H9 (cell line): ENCODE results near the gene PREB. TPM values are rescaled to one million over a fixed set of nuclear protein-coding genes. Genes with fewer than 3 reads are reported as not detected.
"Not testable (repeated sequence)": the region's sequence is repeated elsewhere in the genome, so short reads cannot be mapped to it uniquely, and the experiment has no call there.

Experiments used
- DNase-seq: peaks from one replicate; pipeline ENCODE4 v3.0.0-alpha.2; 2017
- H2AFZ ChIP-seq: one replicate; pipeline ENCODE4 v1.6.1; 2013; ENCODE audit warnings: mild to moderate bottlenecking, low read length, control low read depth, moderate library complexity
- H2AK5ac ChIP-seq: 2 replicates; pipeline ENCODE4 v1.6.1; 2013; ENCODE audit warnings: low read length, control low read depth, mixed read lengths; ENCODE audit not compliant: insufficient read length
- H2BK120ac ChIP-seq: one replicate; pipeline ENCODE4 v1.6.1; 2013; ENCODE audit warnings: low read depth, mild to moderate bottlenecking, low read length, control low read depth, inconsistent platforms; ENCODE audit not compliant: poor library complexity, severe bottlenecking
- H2BK12ac ChIP-seq: 2 replicates; pipeline ENCODE4 v1.6.1; 2013; ENCODE audit warnings: low read length, control low read depth, mixed read lengths, low read depth; ENCODE audit not compliant: insufficient read length
- H2BK15ac ChIP-seq: 2 replicates; pipeline ENCODE4 v1.6.1; 2013; ENCODE audit warnings: low read depth, low read length, control low read depth
- H2BK20ac ChIP-seq: one replicate; pipeline ENCODE4 v1.6.1; 2013; ENCODE audit warnings: low read depth, mild to moderate bottlenecking, low read length, control low read depth, inconsistent platforms; ENCODE audit not compliant: poor library complexity, severe bottlenecking
- H2BK5ac ChIP-seq: 2 replicates; pipeline ENCODE4 v1.6.1; 2013; ENCODE audit warnings: low read length, control low read depth, mixed read lengths; ENCODE audit not compliant: insufficient read length
- H3K14ac ChIP-seq: 2 replicates; pipeline ENCODE4 v1.6.1; 2013; ENCODE audit warnings: low read length, control low read depth; ENCODE audit not compliant: insufficient read depth
- H3K18ac ChIP-seq: 2 replicates; pipeline ENCODE4 v1.6.1; 2013; ENCODE audit warnings: low read depth, mild to moderate bottlenecking, mixed read lengths, low read length, control low read depth; ENCODE audit not compliant: insufficient read length
- H3K23ac ChIP-seq: 2 replicates; pipeline ENCODE4 v1.6.1; 2013; ENCODE audit warnings: low read length, control low read depth, mixed read lengths, low read depth; ENCODE audit not compliant: insufficient read length
- H3K23me2 ChIP-seq: 2 replicates; pipeline ENCODE4 v1.6.1; 2013; ENCODE audit warnings: low read depth, mild to moderate bottlenecking, mixed read lengths, low read length, control low read depth; ENCODE audit not compliant: insufficient read length, poor library complexity, severe bottlenecking
- H3K27ac ChIP-seq: 2 replicates; pipeline ENCODE4 v1.5.1; 2013; ENCODE audit warnings: low read length, control low read depth, mixed read lengths, low read depth; ENCODE audit not compliant: insufficient read length
- H3K27me3 ChIP-seq: 2 replicates; pipeline ENCODE4 v1.6.1; 2013; ENCODE audit warnings: low read length, control low read depth, inconsistent platforms; ENCODE audit not compliant: insufficient read depth
- H3K4ac ChIP-seq: 2 replicates; pipeline ENCODE4 v1.6.1; 2013; ENCODE audit warnings: low read depth, mild to moderate bottlenecking, control low read depth, inconsistent platforms, low read length, moderate library complexity
- H3K4me1 ChIP-seq: 2 replicates; pipeline ENCODE4 v1.6.1; 2013; ENCODE audit warnings: low read length, control low read depth, inconsistent platforms; ENCODE audit not compliant: insufficient read depth
- H3K4me2 ChIP-seq: 2 replicates; pipeline ENCODE4 v1.6.1; 2013; ENCODE audit warnings: low read length, control low read depth, mixed read lengths; ENCODE audit not compliant: insufficient read length, insufficient read depth
- H3K56ac ChIP-seq: 2 replicates; pipeline ENCODE4 v1.6.1; 2013; ENCODE audit warnings: low read depth, mild to moderate bottlenecking, mixed read lengths, low read length, control low read depth; ENCODE audit not compliant: insufficient read length
- H3K79me1 ChIP-seq: 2 replicates; pipeline ENCODE4 v1.6.1; 2013; ENCODE audit warnings: low read depth, mild to moderate bottlenecking, moderate library complexity, low read length, control low read depth, inconsistent platforms; ENCODE audit not compliant: insufficient read depth, poor library complexity, severe bottlenecking
- H3K79me2 ChIP-seq: 2 replicates; pipeline ENCODE4 v1.6.1; 2013; ENCODE audit warnings: low read length, control low read depth, inconsistent platforms; ENCODE audit not compliant: insufficient read depth
- H3K9ac ChIP-seq: 2 replicates; pipeline ENCODE4 v1.6.1; 2013; ENCODE audit warnings: low read length, control low read depth, mixed read lengths; ENCODE audit not compliant: insufficient read length; ENCODE audit errors: extremely low read depth
- H3K9me3 ChIP-seq: one replicate; pipeline ENCODE4 v1.6.1; 2013; ENCODE audit warnings: low read depth, low read length, inconsistent platforms; ENCODE audit not compliant: control insufficient read depth
- H3T11ph ChIP-seq: one replicate; pipeline ENCODE4 v1.6.1; 2013; ENCODE audit warnings: mild to moderate bottlenecking, low read length, control low read depth, inconsistent platforms
- H4K20me1 ChIP-seq: one replicate; pipeline ENCODE4 v1.6.1; 2013; ENCODE audit not compliant: control insufficient read depth, insufficient read length, insufficient read depth
- H4K5ac ChIP-seq: 2 replicates; pipeline ENCODE4 v1.6.1; 2013; ENCODE audit warnings: low read depth, mild to moderate bottlenecking, mixed read lengths, low read length, control low read depth; ENCODE audit not compliant: insufficient read length
- H4K8ac ChIP-seq: replicated peaks from 2 replicates; pipeline ENCODE4 v1.6.1; 2013; ENCODE audit warnings: low read length, control low read depth, mixed read lengths, low read depth; ENCODE audit not compliant: insufficient read length
- H4K91ac ChIP-seq: 2 replicates; pipeline ENCODE4 v1.6.1; 2013; ENCODE audit warnings: low read depth, mild to moderate bottlenecking, moderate library complexity, mixed read lengths, low read length, control low read depth; ENCODE audit not compliant: insufficient read length
- H3K27ac Mint-ChIP-seq, 3 experiments: 2 replicates in 2 of 3; 3 replicates in 1 of 3; pipeline ENCODE4 v1.8.0; 2020 to 2021; ENCODE audit warnings: mixed read lengths in 3 of 3, mild to moderate bottlenecking in 1 of 3, moderate library complexity in 1 of 3
- H3K27me3 Mint-ChIP-seq: 2 replicates; pipeline ENCODE4 v1.8.0; 2021; ENCODE audit warnings: low read depth, mild to moderate bottlenecking, moderate library complexity, mixed read lengths
- H3K36me3 Mint-ChIP-seq, 3 experiments: 2 replicates in 2 of 3; 3 replicates in 1 of 3; pipeline ENCODE4 v1.8.0; 2020 to 2021; ENCODE audit warnings: low read depth in 3 of 3, mixed read lengths in 3 of 3; ENCODE audit not compliant: insufficient read depth in 1 of 3
- H3K4me1 Mint-ChIP-seq, 2 experiments: 2 replicates each; pipeline ENCODE4 v1.8.0; 2020; ENCODE audit warnings: mixed read lengths in 2 of 2
- H3K4me3 Mint-ChIP-seq, 2 experiments: 2 replicates in 1 of 2; 3 replicates in 1 of 2; pipeline ENCODE4 v1.8.0; 2020 to 2021; ENCODE audit warnings: mild to moderate bottlenecking in 2 of 2, mixed read lengths in 2 of 2, moderate library complexity in 1 of 2
- H3K9me3 Mint-ChIP-seq, 2 experiments: 2 replicates in 1 of 2; 3 replicates in 1 of 2; pipeline ENCODE4 v1.8.0; 2020; ENCODE audit warnings: mild to moderate bottlenecking in 2 of 2, mixed read lengths in 2 of 2, moderate library complexity in 1 of 2
- WGBS: extraction: QIAGEN DNeasy Blood & Tissue Kit; methylation state at CpG from one replicate; pipeline ENCODE4 v1.1.7; 2013; ENCODE audit warnings: missing lambda C conversion rate, low lambda C conversion rate, mixed read lengths; ENCODE audit not compliant: insufficient read length; ENCODE audit errors: extremely low coverage; 5-methylcytosine and 5-hydroxymethylcytosine counted together
- total RNA-seq: library from RNA; stranded (reverse); gene quantifications from 2 replicates; pipeline ENCODE4 v1.2.1, GENCODE V29; 2021
- TF ChIP-seq, protein P1 (sequence below): fragments of 200-600 bp; sonication (generic); conservative IDR thresholded peaks from 3 replicates; pipeline ENCODE4 v1.8.0; 2021; ENCODE audit warnings: antibody characterized with exemption, mild to moderate bottlenecking

PREB gene
- total RNA-seq, 1 experiment from 2014 or later = 43.6 TPM

DNA sequence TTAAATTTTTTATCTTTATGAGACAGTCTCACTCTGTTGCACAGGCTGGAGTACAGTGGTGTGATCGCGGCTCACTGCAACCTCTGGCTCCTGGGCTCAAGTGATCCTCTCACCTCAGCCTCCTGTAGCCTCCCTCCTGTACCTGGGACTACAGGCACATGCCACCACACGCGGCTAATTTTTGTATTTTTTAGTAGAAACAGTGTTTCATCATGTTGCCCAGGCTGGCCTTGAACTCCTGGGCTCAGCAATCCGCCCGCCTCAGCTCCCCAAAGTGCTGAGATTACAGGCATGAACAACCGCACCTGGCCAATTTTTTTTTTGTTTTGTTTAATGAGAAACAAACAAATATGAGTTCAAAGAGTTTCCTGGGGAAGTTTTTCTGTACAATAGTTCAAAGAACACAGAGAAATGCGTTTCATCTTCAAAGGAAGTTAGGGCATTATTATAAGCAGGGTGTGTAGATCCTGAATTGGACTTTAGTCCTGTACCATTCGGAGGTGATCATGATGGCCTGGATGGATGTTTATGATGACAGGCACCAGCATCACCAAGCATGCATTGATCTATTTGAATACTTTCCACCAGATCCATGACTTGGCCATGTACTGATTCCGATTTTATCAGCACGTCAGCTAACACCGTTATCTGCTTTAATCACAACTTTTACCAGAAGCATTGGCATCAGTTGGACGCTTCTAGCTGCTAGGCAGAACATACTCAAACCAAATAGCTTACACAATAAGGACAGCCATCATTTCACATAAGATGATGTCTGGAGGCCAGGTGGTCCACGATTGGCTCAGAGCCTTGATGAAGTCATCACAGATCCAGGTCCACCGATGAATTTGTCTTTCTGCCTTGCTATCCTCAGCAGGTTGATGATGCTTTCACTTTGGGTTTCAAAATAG, 43.3 kb upstream of the PREB start:
- Histone ChIP-seq H3K23ac (no peak overlapping the region), H3K14ac (no peak overlapping the region), H4K8ac (no peak overlapping the region), H3T11ph (no peak overlapping the region), H4K5ac (no peak overlapping the region), H2AK5ac (no peak overlapping the region), H3K79me2 (no peaks in the 10 kb centered on the region), H3K4me1 (no peaks in the 10 kb centered on the region), H3K4ac (no peak overlapping the region), H3K27ac (no peak overlapping the region), H2BK12ac (no peak overlapping the region), H3K9ac (no peak overlapping the region), H2AFZ (no peak overlapping the region), H3K4me2 (no peak overlapping the region), H2BK120ac (no peak overlapping the region), H3K56ac (no peak overlapping the region), H2BK20ac (no peak overlapping the region), H3K9me3 (no peaks in the 10 kb centered on the region), H3K18ac (no peak overlapping the region), H3K79me1 (no peaks in the 10 kb centered on the region), H4K20me1 (no peaks in the 10 kb centered on the region), H2BK5ac (no peak overlapping the region), H2BK15ac (no peak overlapping the region), H3K23me2 (no peaks in the 10 kb centered on the region), H3K27me3 (no peaks in the 10 kb centered on the region), H4K91ac (no peak overlapping the region)
- Mint-ChIP-seq H3K9me3 (no peaks in the 10 kb centered on the region), H3K4me3 (no peak overlapping the region), H3K27me3 (peaks cover 11% of the 10 kb centered on the region), H3K4me1 (peaks cover 0 to 3% of the 10 kb centered on the region in 2 experiments; a peak in 1 of 4 replicates), H3K27ac (no peak overlapping the region), H3K36me3 (no peaks in the 10 kb centered on the region)
- no peak for DNase-seq
- TF ChIP-seq, protein P1, sequence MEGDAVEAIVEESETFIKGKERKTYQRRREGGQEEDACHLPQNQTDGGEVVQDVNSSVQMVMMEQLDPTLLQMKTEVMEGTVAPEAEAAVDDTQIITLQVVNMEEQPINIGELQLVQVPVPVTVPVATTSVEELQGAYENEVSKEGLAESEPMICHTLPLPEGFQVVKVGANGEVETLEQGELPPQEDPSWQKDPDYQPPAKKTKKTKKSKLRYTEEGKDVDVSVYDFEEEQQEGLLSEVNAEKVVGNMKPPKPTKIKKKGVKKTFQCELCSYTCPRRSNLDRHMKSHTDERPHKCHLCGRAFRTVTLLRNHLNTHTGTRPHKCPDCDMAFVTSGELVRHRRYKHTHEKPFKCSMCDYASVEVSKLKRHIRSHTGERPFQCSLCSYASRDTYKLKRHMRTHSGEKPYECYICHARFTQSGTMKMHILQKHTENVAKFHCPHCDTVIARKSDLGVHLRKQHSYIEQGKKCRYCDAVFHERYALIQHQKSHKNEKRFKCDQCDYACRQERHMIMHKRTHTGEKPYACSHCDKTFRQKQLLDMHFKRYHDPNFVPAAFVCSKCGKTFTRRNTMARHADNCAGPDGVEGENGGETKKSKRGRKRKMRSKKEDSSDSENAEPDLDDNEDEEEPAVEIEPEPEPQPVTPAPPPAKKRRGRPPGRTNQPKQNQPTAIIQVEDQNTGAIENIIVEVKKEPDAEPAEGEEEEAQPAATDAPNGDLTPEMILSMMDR = no peak
- WGBS = no CpG with 5 or more reads among the region's 15 CpGs

DNA sequence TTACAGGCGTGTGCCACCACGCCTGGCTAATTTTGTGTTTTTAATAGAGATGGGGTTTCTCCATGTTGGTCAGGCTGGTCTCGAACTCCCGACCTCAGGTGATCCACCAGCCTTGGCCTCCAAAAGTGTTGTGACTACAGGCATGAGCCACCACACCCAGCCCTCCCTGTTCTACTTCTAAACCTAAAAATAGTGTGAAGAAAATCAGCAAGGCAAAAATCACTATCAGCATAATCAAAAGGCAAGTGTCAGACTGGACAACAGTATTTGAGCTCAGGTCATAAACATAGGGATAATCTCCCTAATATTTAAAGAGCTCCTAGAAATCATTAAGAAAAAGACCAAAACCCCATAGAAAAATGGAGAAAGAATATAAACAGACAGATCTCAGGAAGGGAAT, 41.3 kb upstream of the PREB start:
- not testable (repeated sequence) for H3T11ph ChIP-seq, H3K56ac ChIP-seq, H2AFZ ChIP-seq, H3K23me2 ChIP-seq, H3K27ac ChIP-seq, H4K91ac ChIP-seq, H4K5ac ChIP-seq, H2BK5ac ChIP-seq, H3K14ac ChIP-seq, H3K79me2 ChIP-seq, H3K4me1 Mint-ChIP-seq, H4K20me1 ChIP-seq, H3K18ac ChIP-seq, H3K4ac ChIP-seq, H3K9me3 Mint-ChIP-seq, H2BK12ac ChIP-seq, H3K36me3 Mint-ChIP-seq, H3K27me3 ChIP-seq, H3K79me1 ChIP-seq, H2BK120ac ChIP-seq, H3K4me1 ChIP-seq, H3K23ac ChIP-seq, H2BK15ac ChIP-seq, H2BK20ac ChIP-seq, H3K4me2 ChIP-seq, H4K8ac ChIP-seq, H3K4me3 Mint-ChIP-seq, DNase-seq, H3K9me3 ChIP-seq, H2AK5ac ChIP-seq, H3K27ac Mint-ChIP-seq, H3K9ac ChIP-seq
- peaks cover 12% of the 10 kb centered on the region for H3K27me3 Mint-ChIP-seq
- WGBS = no CpG with 5 or more reads among the region's 4 CpGs
